GM21529 (cell line): ENCODE results near the gene GPR75.

Experiments
- ATAC-seq: cut with Tn5 transposase; IDR thresholded peaks from one replicate; pipeline ENCODE4 v1.9.1; 2021; ENCODE audit not compliant: unreplicated experiment

GPR75 gene

GRCh38 chr2:53859206-53860181, at the start of gene GPR75:
Gene GPR75, minus strand, starts transcription at chr2:53859967. Its CDS starts 5,211 bp downstream, at chr2:53854756.
- ATAC-seq: no peak

GRCh38 chr2:53907582-53907981, 47.8 kb upstream of the GPR75 start:
- no peak for ATAC-seq

GRCh38 chr2:53905396-53905795, 45.6 kb upstream of the GPR75 start:
- no peak for ATAC-seq

- no peak for ATAC-seq
These were observed 43.2 kb upstream of the GPR75 start for GRCh38 chr2:53903011-53903410.

GRCh38 chr2:53901192-53901591, 41.4 kb upstream of the GPR75 start:
- ATAC-seq: no peak

- ATAC-seq: no peak
These were observed 37.1 kb upstream of the GPR75 start for GRCh38 chr2:53896864-53897263.

GRCh38 chr2:53886406-53887280, 26.9 kb upstream of the GPR75 start:
- no peak for ATAC-seq

- no peak for ATAC-seq
These were observed 25.1 kb upstream of the GPR75 start for GRCh38 chr2:53884883-53885282.

GRCh38 chr2:53881986-53882385, 22.2 kb upstream of the GPR75 start:
- no peak for ATAC-seq

GRCh38 chr2:53881360-53881759, 21.6 kb upstream of the GPR75 start:
- ATAC-seq: no peak

GRCh38 chr2:53880756-53881155, 21.0 kb upstream of the GPR75 start:
- no peak for ATAC-seq

GRCh38 chr2:53877556-53877955, 17.8 kb upstream of the GPR75 start:
- ATAC-seq: no peak

GRCh38 chr2:53877112-53877511, 17.3 kb upstream of the GPR75 start:
- no peak for ATAC-seq

GRCh38 chr2:53874401-53874950, 14.7 kb upstream of the GPR75 start:
- no peak for ATAC-seq

GRCh38 chr2:53867773-53868172, 8.0 kb upstream of the GPR75 start:
- no peak for ATAC-seq

- no peak for ATAC-seq
These were observed 7.4 kb upstream of the GPR75 start for GRCh38 chr2:53867169-53867568.

- no peak for ATAC-seq
These were observed 6.2 kb upstream of the GPR75 start for GRCh38 chr2:53865962-53866361.

GRCh38 chr2:53865264-53865663, 5.5 kb upstream of the GPR75 start:
- no peak for ATAC-seq

- no peak for ATAC-seq
These were observed 3.9 kb upstream of the GPR75 start for GRCh38 chr2:53863538-53864227.

- ATAC-seq: no peak
These were observed 2.1 kb upstream of the GPR75 start for GRCh38 chr2:53861824-53862223.

- no peak for ATAC-seq
These were observed 3.5 kb downstream of the GPR75 start for GRCh38 chr2:53856272-53856671.
